Astrocyte (in vitro differentiated cells and primary cell): ENCODE data around the gene DPCD. TPM values are rescaled to one million over a fixed set of nuclear protein-coding genes. Genes with fewer than 3 reads are reported as not detected.

ENCODE experiments used
- DNase-seq: peaks from one replicate; pipeline ENCODE4 v3.0.0-alpha.2; 2010; ENCODE audit warnings: low read depth
- FAIRE-seq: peaks from 2 replicates; lab custom pipeline; 2011; peaks lifted over from hg19 to GRCh38; lab: Jason Lieb, UNC
- H2AFZ ChIP-seq: 2 replicates; pipeline ENCODE4 v1.6.0; 2012; ENCODE audit warnings: low read depth, low read length, inconsistent platforms
- H3K27ac ChIP-seq: 2 replicates; pipeline ENCODE4 v1.5.1; 2011; ENCODE audit warnings: low read depth, low read length, inconsistent platforms
- H3K27me3 ChIP-seq: 2 replicates; pipeline ENCODE4 v1.6.0; 2011; ENCODE audit warnings: low read length, inconsistent platforms; ENCODE audit not compliant: insufficient read depth
- H3K36me3 ChIP-seq: 2 replicates; pipeline ENCODE4 v1.5.1; 2011; ENCODE audit warnings: low read length, inconsistent platforms; ENCODE audit not compliant: insufficient read depth
- H3K4me1 ChIP-seq: 2 replicates; pipeline ENCODE4 v1.5.1; 2011; ENCODE audit warnings: low read length, inconsistent platforms; ENCODE audit not compliant: insufficient read depth
- H3K4me2 ChIP-seq: 2 replicates; pipeline ENCODE4 v1.6.0; 2012; ENCODE audit warnings: low read length, inconsistent platforms
- H3K4me3 ChIP-seq: 2 replicates; pipeline ENCODE4 v1.5.1; 2011; ENCODE audit warnings: low read depth, mild to moderate bottlenecking, low read length, inconsistent platforms; ENCODE audit not compliant: insufficient read depth
- H3K79me2 ChIP-seq: 2 replicates; pipeline ENCODE4 v1.6.0; 2012; ENCODE audit warnings: mild to moderate bottlenecking, low read length, inconsistent platforms; ENCODE audit not compliant: insufficient read depth
- H3K9ac ChIP-seq: 2 replicates; pipeline ENCODE4 v1.6.0; 2012; ENCODE audit warnings: mild to moderate bottlenecking, low read length, inconsistent platforms
- H3K9me3 ChIP-seq: 2 replicates; pipeline ENCODE4 v1.5.1; 2012; ENCODE audit warnings: low read depth, mild to moderate bottlenecking, low read length, inconsistent platforms; ENCODE audit not compliant: insufficient read depth
- H4K20me1 ChIP-seq: 2 replicates; pipeline ENCODE4 v1.6.0; 2012; ENCODE audit warnings: low read length, inconsistent platforms; ENCODE audit not compliant: insufficient read depth
- H3K27ac Mint-ChIP-seq: one replicate; pipeline ENCODE4 v1.8.0; 2021; ENCODE audit warnings: mild to moderate bottlenecking, mixed read lengths; ENCODE audit not compliant: unreplicated experiment
- H3K27me3 Mint-ChIP-seq: one replicate; pipeline ENCODE4 v1.8.0; 2021; ENCODE audit warnings: low read depth, mixed read lengths; ENCODE audit not compliant: unreplicated experiment
- H3K36me3 Mint-ChIP-seq: one replicate; pipeline ENCODE4 v1.8.0; 2021; ENCODE audit warnings: low read depth, mixed read lengths; ENCODE audit not compliant: unreplicated experiment
- H3K4me1 Mint-ChIP-seq: one replicate; pipeline ENCODE4 v1.8.0; 2021; ENCODE audit warnings: low read depth, mixed read lengths; ENCODE audit not compliant: unreplicated experiment
- H3K4me3 Mint-ChIP-seq: one replicate; pipeline ENCODE4 v1.8.0; 2021; ENCODE audit warnings: mild to moderate bottlenecking, moderate library complexity, mixed read lengths; ENCODE audit not compliant: unreplicated experiment
- H3K9me3 Mint-ChIP-seq: one replicate; pipeline ENCODE4 v1.8.0; 2021; ENCODE audit warnings: mild to moderate bottlenecking, mixed read lengths; ENCODE audit not compliant: unreplicated experiment
- CTCF ChIP-seq: IDR thresholded peaks from 2 replicates; pipeline ENCODE4 v1.5.1; 2011; ENCODE audit warnings: low read depth, mild to moderate bottlenecking, inconsistent platforms, low read length, moderate library complexity; ENCODE audit not compliant: insufficient read depth
- EZH2 ChIP-seq: IDR thresholded peaks from 2 replicates; pipeline ENCODE4 v1.6.1; 2012; ENCODE audit warnings: mild to moderate bottlenecking, low read length, inconsistent platforms; ENCODE audit not compliant: insufficient read depth
- total RNA-seq: library from RNA; stranded (reverse); gene quantifications from 2 replicates; pipeline ENCODE4 v1.2.1, GENCODE V29; 2021

The DPCD gene
- total RNA-seq, 1 donor from 2014 or later, result 39.4 TPM

DNA sequence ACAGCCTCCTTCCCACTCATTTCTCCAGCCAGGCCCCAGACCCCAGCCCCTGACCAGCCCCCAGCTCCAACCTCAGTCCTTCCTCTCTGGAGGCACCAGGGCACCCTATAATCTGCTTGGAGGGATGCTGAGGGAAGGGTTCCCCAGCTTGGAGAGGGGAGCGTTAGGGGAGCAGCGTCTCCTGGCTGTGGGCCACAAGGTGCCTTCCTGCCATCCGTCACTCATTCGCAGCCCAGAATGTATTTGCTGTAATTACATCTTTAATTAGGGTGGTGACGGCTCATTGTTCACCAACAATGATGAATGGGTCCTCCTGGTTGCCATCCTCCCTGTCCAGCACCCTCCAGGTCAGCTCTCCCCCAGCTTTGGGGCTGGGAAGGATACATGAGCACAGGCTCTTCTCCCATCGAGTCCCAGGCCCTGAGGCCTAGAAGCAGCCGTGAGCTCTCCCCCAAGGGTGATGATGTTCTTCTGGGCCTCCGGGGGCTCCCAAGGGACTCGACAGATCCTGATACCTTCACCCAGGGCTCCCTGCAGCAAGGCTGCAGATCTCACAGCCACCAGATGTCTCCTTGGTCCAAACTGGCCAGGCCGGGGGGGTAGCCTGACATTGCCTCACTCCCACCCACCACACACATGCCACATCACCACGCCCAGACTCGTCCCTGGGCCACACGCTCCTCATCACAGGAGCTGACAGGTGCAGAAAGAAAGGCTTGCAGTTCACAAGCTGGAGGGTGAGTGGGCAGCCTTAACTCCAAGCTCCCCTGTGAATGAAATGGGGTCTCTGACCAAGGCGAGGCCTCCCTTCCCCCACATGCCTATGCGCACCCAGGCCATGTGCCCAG lies 26.8 kb upstream of the DPCD start:
- Histone ChIP-seq H3K4me3 (no peak overlapping the region), H3K9ac (no peak overlapping the region), H3K27ac (no peak overlapping the region), H3K4me2 (no peak overlapping the region), H2AFZ (no peak overlapping the region), H3K27me3 (peaks cover 13% of the 10 kb centered on the region), H3K79me2 (no peaks in the 10 kb centered on the region), H3K9me3 (no peaks in the 10 kb centered on the region), H4K20me1 (no peaks in the 10 kb centered on the region), H3K36me3 (no peaks in the 10 kb centered on the region), H3K4me1 (no peaks in the 10 kb centered on the region)
- Mint-ChIP-seq H3K36me3 (peaks cover 14% of the 10 kb centered on the region), H3K4me3 (no peak overlapping the region), H3K27me3 (peaks cover 23% of the 10 kb centered on the region), H3K4me1 (peaks cover 3% of the 10 kb centered on the region), H3K27ac (no peak overlapping the region), H3K9me3 (peaks cover 2% of the 10 kb centered on the region)
- TF ChIP-seq CTCF (no peak), EZH2 (no peak)
- no peak for FAIRE-seq
- DNase-seq, result no peak

GRCh38 chr10:101562231-101562630 lies 25.9 kb upstream of the DPCD start:
- Histone ChIP-seq H3K27me3 (peaks cover 20% of the 10 kb centered on the region), H3K9me3 (no peaks in the 10 kb centered on the region), H3K79me2 (no peaks in the 10 kb centered on the region), H2AFZ (no peak overlapping the region), H3K36me3 (no peaks in the 10 kb centered on the region), H3K4me3 (no peak overlapping the region), H3K9ac (no peak overlapping the region), H3K4me1 (peaks cover 4% of the 10 kb centered on the region), H3K27ac (no peak overlapping the region), H3K4me2 (no peak overlapping the region), H4K20me1 (no peaks in the 10 kb centered on the region)
- Mint-ChIP-seq H3K4me3 (no peak overlapping the region), H3K9me3 (peaks cover 2% of the 10 kb centered on the region), H3K27me3 (peaks cover 29% of the 10 kb centered on the region), H3K27ac (no peak overlapping the region), H3K36me3 (peaks cover 11% of the 10 kb centered on the region), H3K4me1 (peaks cover 3% of the 10 kb centered on the region)
- DNase-seq (no peak), FAIRE-seq (no peak)
- TF ChIP-seq CTCF (no peak), EZH2 (no peak)

DNA sequence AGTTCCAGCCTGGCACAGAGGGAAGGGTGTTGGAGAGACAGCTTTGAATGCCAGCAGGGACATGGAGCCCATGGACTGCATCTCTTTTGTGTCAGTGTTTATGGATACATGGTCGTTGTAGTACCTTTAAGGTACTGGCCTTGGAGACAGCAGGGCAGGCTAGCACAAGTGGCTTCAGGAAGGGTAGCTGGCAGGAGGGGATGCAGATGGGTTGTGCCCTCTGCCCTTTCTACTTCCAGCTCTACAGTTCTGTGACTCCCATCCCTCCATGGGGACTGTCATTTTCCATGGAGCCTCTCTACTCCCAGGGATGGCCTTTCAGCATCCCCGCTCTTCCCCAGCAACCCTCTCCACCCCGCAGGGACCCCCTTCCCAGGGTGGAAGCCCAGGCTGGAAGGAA lies 25.1 kb upstream of the DPCD start:
- Histone ChIP-seq H3K4me2 (no peak overlapping the region), H3K4me1 (peaks cover 4% of the 10 kb centered on the region), H3K79me2 (no peaks in the 10 kb centered on the region), H3K36me3 (no peaks in the 10 kb centered on the region), H3K9me3 (no peaks in the 10 kb centered on the region), H4K20me1 (no peaks in the 10 kb centered on the region), H3K27me3 (peaks cover 21% of the 10 kb centered on the region), H2AFZ (no peak overlapping the region), H3K27ac (no peak overlapping the region), H3K9ac (no peak overlapping the region), H3K4me3 (no peak overlapping the region)
- H3K9me3 Mint-ChIP-seq, result peaks cover 2% of the 10 kb centered on the region
- H3K27me3 Mint-ChIP-seq, result peaks cover 36% of the 10 kb centered on the region
- no peak overlapping the region for H3K27ac Mint-ChIP-seq
- no peak overlapping the region for H3K4me3 Mint-ChIP-seq
- no peak for DNase-seq
- H3K36me3 Mint-ChIP-seq, result peaks cover 7% of the 10 kb centered on the region
- peaks cover 2% of the 10 kb centered on the region for H3K4me1 Mint-ChIP-seq
- TF ChIP-seq CTCF (no peak), EZH2 (no peak)
- FAIRE-seq, result no peak
